Mammary epithelial cell (primary cell): ENCODE data around the gene RBPJL.

Source experiments
- CTCF ChIP-seq, 2 donors: IDR thresholded peaks in 1 of 2; conservative IDR thresholded peaks in 1 of 2; 2 replicates each; pipeline ENCODE4 v1.5.1; 2011 to 2012; ENCODE audit warnings: inconsistent platforms in 2 of 2, low read length in 2 of 2, mild to moderate bottlenecking in 2 of 2, control low read depth in 1 of 2, low read depth in 1 of 2; ENCODE audit not compliant: insufficient read depth in 1 of 2; ENCODE audit errors: extremely low read depth in 1 of 2
- EZH2 ChIP-seq: IDR thresholded peaks from 2 replicates; pipeline ENCODE4 v1.6.1; 2012; ENCODE audit warnings: low read length, inconsistent platforms, borderline replicate concordance

GRCh38 chr20:45367126-45367525 is 60.5 kb downstream of the RBPJL start:
- TF ChIP-seq CTCF (conservative IDR thresholded peaks at IDR 0.05 in 1 of 2, IDR thresholded peaks at IDR 0.05 in 1 of 2; ENCODE audit: extremely low read depth in 1 of 2, insufficient read depth in 1 of 2, low read depth in 1 of 2, low read length in 2 of 2) (no peak), EZH2 (no peak)
